ENCODE data around the gene SPON2. TPM values are rescaled to one million over a fixed set of nuclear protein-coding genes. Genes with fewer than 3 reads are reported as not detected.

The SPON2 gene
- total RNA-seq, 1 experiment from 2014 or later: 1.8 TPM

- no TSS peak for BruUV-seq (replicated peaks)
- ATAC-seq (no peak), DNase-seq (ENCODE audit: low read depth, low spot score) (no peak)
- in situ Hi-C loops (cut with HindIII; ENCODE audit: low pct_unique_long_range_greater_than_20kb, low sequenced_read_pairs) (no loop called here), intact Hi-C loops (cut with micrococcal nuclease; ENCODE audit: unreplicated experiment) (no loop called here)
- Histone ChIP-seq H3K27ac (ENCODE audit: low read length) (no peak overlapping the region), H3K36me3 (ENCODE audit: control insufficient read depth, insufficient read depth, low read length) (no peaks in the 10 kb centered on the region), H3K27me3 (ENCODE audit: control insufficient read depth, insufficient read depth, low read length) (no peaks in the 10 kb centered on the region), H3K9me3 (ENCODE audit: control insufficient read depth, insufficient read depth, low read depth, low read length) (peaks cover 12% of the 10 kb centered on the region), H3K4me1 (ENCODE audit: control insufficient read depth, insufficient read depth, low read length) (no peaks in the 10 kb centered on the region), H3K4me3 (ENCODE audit: low read depth in 2 of 2, low read length in 2 of 2) (no peak overlapping the region)
- no peak for TF ChIP-seq TCF7L2 (IDR thresholded peaks at IDR 0.05; ENCODE audit: low read depth, low read length)
- CTCF ChIA-PET: no interaction called here
- POLR2A ChIA-PET: interaction anchor here (0.7 kb wide), 1 partner anchor 11 kb away, joined by 8 read pairs; no protein-coding TSS in a partner anchor
Measured at GRCh38 chr4:1183985-1184773, 11.8 kb upstream of the SPON2 start.

- no TSS peak for BruUV-seq (replicated peaks)
- ChIA-PET CTCF (no interaction called here), POLR2A (no interaction called here)
- in situ Hi-C loops (cut with HindIII; ENCODE audit: low pct_unique_long_range_greater_than_20kb, low sequenced_read_pairs): no loop called here
- DNase-seq (ENCODE audit: low read depth, low spot score): no peak
- Histone ChIP-seq H3K4me1 (ENCODE audit: control insufficient read depth, insufficient read depth, low read length) (no peaks in the 10 kb centered on the region), H3K27ac (ENCODE audit: low read length) (no peak overlapping the region), H3K4me3 (ENCODE audit: low read depth in 2 of 2, low read length in 2 of 2) (no peak overlapping the region), H3K27me3 (ENCODE audit: control insufficient read depth, insufficient read depth, low read length) (no peaks in the 10 kb centered on the region), H3K9me3 (ENCODE audit: control insufficient read depth, insufficient read depth, low read depth, low read length) (peaks cover 12% of the 10 kb centered on the region), H3K36me3 (ENCODE audit: control insufficient read depth, insufficient read depth, low read length) (no peaks in the 10 kb centered on the region)
- ATAC-seq: no peak
- intact Hi-C loops (cut with micrococcal nuclease; ENCODE audit: unreplicated experiment): no loop called here
- TF ChIP-seq CTCF (IDR thresholded peaks at IDR 0.05) (no peak), POLR2AphosphoS5 (IDR thresholded peaks at IDR 0.05; ENCODE audit: low read depth, low read length) (no peak), TCF7L2 (IDR thresholded peaks at IDR 0.05; ENCODE audit: low read depth, low read length) (no peak), REST (IDR thresholded peaks at IDR 0.05; ENCODE audit: insufficient read depth in 1 of 2, low read depth in 2 of 2, low read length in 1 of 2) (no peak), SIN3A (IDR thresholded peaks at IDR 0.05; ENCODE audit: borderline replicate concordance, insufficient read depth, low read depth, low read length) (no peak)
Measured at GRCh38 chr4:1182313-1182712, 9.9 kb upstream of the SPON2 start.

DNA sequence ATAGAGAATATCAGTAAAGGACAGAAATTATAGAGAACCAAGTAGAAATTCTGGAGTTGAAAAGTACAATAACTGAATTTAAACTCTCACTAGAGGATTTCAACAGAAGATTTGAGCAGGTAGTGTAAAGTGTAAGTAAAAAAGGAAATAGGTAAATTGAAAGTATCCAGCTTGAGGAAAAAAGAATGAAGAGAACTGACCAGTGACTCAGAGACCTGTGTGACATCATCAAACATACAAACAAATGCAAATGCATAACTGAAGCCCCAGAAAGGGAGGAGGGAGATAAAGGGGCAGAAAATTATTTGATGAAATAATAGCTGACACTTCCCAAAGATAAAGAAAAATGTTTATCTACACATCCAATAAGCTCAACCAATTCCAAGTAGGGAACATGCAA is 8.3 kb upstream of the SPON2 start:
- CTCF ChIA-PET: interaction anchor here (0.6 kb wide), 1 partner anchor 11 kb away, joined by 3 read pairs; no protein-coding TSS in a partner anchor
- in situ Hi-C loops (cut with HindIII; ENCODE audit: low pct_unique_long_range_greater_than_20kb, low sequenced_read_pairs) (no loop called here), intact Hi-C loops (cut with micrococcal nuclease; ENCODE audit: unreplicated experiment) (no loop called here)
- Histone ChIP-seq H3K36me3 (ENCODE audit: control insufficient read depth, insufficient read depth, low read length) (no peaks in the 10 kb centered on the region), H3K4me3 (ENCODE audit: low read depth in 2 of 2, low read length in 2 of 2) (no peak overlapping the region), H3K4me1 (ENCODE audit: control insufficient read depth, insufficient read depth, low read length) (no peaks in the 10 kb centered on the region), H3K9me3 (ENCODE audit: control insufficient read depth, insufficient read depth, low read depth, low read length) (peaks cover 12% of the 10 kb centered on the region), H3K27me3 (ENCODE audit: control insufficient read depth, insufficient read depth, low read length) (no peaks in the 10 kb centered on the region), H3K27ac (ENCODE audit: low read length) (no peak overlapping the region)
- no peak for TF ChIP-seq TCF7L2 (IDR thresholded peaks at IDR 0.05; ENCODE audit: low read depth, low read length)
- no peak for TF ChIP-seq REST (IDR thresholded peaks at IDR 0.05; ENCODE audit: insufficient read depth in 1 of 2, low read depth in 2 of 2, low read length in 1 of 2)
- no peak for TF ChIP-seq SIN3A (IDR thresholded peaks at IDR 0.05; ENCODE audit: borderline replicate concordance, insufficient read depth, low read depth, low read length)
- no peak for TF ChIP-seq CTCF (IDR thresholded peaks at IDR 0.05)
- no peak for TF ChIP-seq POLR2AphosphoS5 (IDR thresholded peaks at IDR 0.05; ENCODE audit: low read depth, low read length)
- ATAC-seq (no peak), DNase-seq (ENCODE audit: low read depth, low spot score) (no peak)
- POLR2A ChIA-PET: no interaction called here
- BruUV-seq (replicated peaks): no TSS peak

All from Panc1 (cell line).